CD4-positive, alpha-beta T cell treated with Interleukin-12 subunit alpha and Interleukin-12 subunit beta, for 1 hour (primary cell): ENCODE results near the gene PNLDC1.
A peak's percentile ranks its signal among the peaks of the same experiment; 100 is the strongest.

Experiments
- DNase-seq: peaks from one replicate; pipeline ENCODE4 v3.0.0-alpha.2; 2020

PNLDC1 gene

GRCh38 chr6:159852877-159853276 lies 52.8 kb downstream of the PNLDC1 start:
- DNase-seq: peak; percentile 34

GRCh38 chr6:159853754-159854153 lies 53.7 kb downstream of the PNLDC1 start:
- DNase-seq: no peak

- DNase-seq: no peak
These were observed 54.9 kb downstream of the PNLDC1 start for GRCh38 chr6:159854959-159855358.

DNA sequence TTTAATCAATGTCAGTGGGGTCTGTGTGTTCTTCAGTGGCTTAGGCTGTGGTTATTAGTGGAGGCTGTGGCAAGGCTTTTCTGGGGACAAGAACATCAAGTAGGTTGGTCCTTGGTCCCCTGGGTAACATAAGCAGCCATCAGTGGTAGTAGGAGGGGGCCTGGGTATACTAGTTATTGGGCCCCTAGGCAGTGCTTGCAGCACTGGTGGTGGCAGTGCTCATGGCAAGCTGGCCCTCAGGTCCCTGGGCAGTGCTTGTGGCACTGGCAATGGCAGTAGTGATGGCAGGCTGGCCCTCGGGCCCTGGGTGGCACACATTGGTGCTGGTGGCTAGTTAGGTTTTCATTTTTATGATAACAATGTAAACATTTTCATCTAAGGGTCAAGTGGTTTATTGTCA lies 58.2 kb downstream of the PNLDC1 start:
- DNase-seq: no peak

GRCh38 chr6:159860482-159860881 lies 60.4 kb downstream of the PNLDC1 start:
- no peak for DNase-seq

DNA sequence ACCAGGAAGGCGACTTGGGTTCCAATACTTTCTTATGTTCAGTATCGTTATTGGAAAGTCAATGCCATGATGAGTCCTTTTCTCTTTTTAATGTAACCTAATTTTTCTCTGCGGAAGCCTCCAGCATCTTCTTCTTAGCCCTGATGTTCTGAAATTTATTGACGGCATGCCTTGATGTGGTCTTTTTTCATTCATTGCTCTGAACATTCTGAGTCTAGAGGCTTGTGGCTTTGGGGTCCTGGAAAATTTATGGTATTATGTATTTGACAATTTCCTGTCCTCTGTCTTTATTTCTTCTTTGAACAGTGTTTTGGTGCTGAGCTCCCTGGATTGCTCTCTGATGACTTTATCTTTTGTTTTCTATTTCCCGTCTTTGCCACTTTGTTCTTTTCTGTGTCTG lies 62.0 kb downstream of the PNLDC1 start:
- DNase-seq: peak; percentile 7

DNA sequence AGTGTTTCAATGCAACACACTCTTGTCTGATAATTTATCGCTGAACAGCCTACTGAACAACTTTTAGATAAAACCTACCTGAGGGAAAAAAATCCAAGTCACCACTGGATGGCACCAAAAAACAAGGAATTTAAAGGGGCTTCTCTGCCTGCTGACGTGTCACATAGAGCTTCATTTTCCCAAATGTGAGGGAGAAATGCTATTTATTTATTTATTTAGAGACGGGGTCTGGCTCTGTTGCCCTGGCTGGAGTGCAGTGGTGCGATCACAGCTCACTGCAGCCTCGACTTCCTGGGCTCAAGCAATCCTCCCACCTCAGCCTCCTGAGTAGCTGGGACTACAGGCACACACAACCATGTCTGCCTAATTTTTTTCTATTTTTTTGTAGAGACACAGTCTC lies 63.3 kb downstream of the PNLDC1 start:
- DNase-seq: peak; percentile 54

DNA sequence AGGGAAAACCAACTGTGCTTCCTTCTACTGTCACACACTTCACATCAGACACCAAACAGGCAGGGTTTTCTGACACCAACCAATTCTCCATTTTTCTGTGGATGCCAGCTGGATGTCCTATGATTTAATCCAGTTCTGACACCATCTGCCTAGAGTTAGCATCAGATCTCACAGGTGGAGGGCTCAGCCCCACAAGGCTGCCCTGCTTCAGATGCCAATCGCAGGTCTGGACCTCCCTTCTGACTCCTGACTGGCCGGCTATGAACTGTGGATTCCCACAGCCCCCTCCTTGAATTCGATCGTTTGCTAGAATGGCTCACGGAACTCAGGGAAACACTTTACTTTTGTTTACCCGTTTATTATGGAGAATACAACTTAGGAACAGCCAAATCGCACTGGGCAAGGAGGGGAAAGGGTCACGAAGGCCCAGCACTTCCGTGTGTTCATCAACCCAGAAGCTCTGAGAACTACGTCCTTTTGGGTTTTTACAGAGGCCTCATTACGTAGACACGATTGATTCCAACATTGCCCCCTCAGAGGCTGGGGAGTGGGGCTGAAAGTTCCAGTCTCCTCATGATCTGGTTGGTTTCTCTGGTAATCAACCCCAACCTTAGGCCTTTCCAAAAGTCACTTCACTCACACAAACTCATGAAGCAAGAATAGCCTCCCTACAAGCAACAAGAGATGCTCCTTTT lies 65.3 kb downstream of the PNLDC1 start:
- no peak for DNase-seq

DNA sequence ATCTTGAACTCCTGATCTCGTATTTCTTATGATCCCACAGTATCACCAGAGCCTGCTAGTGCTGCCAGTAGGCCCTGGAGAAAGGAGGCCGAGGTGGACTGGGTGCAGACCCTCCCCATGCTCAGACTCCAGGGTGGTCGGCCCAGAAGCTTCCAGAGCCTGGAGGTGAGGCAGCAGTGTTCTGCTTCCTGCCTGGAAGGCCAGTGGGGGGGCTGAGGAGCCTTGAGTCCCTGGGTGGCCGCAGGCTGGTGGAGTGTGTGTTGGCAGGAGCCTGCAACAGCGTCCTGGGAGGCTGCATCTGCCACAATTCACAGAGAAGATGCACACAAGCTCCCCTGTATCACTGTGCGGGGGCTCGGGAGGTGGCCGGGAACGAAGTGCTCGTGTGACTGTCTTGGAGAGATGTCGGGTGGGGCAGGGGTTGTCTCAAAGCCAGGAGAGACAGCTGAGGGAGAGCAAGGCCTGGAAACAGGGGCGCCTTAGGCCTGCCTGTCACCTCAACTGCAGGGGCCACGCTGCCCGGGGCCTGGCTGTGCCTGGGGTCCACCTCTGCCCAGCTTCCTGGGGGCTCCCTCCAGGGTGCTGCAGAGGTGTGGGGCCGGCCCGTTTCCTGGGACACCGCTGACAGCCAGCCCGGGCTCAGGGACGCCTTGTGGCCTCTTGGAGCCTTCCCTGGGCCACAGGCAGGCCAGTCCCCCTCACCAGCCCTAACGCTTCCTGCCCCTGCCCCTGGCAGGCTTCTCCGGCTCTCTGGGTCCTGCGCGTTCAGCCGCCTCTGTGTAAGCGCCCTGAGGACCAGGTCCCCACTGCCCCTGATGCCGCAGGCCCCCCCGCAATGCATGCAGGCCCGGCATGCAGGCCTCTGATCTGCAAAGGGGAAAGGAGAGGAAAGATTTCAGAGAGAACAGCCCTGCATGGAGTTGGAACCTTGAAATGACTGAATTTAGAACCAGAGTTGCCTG lies 66.5 kb downstream of the PNLDC1 start:
- DNase-seq: no peak
